Measurements from ENCODE around the gene SNX25.
"Not testable (repeated sequence)": the region's sequence is repeated elsewhere in the genome, so short reads cannot be mapped to it uniquely, and the experiment has no call there.

Gene SNX25

GRCh38 chr4:185312699-185313098 lies 103.3 kb downstream of the SNX25 start:
- H3K79me2 ChIP-seq (ENCODE audit: insufficient read depth, low read length) = no peaks in the 10 kb centered on the region
- TF ChIP-seq CTCF (IDR thresholded peaks at IDR 0.05; ENCODE audit: low read length) (no peak), EZH2 (IDR thresholded peaks at IDR 0.05; ENCODE audit: borderline replicate concordance, low read length) (no peak)
- H3K9me2 ChIP-seq (ENCODE audit: low read depth, low read length) = no peaks in the 10 kb centered on the region
- H3K9ac ChIP-seq (ENCODE audit: low read length) = no peak overlapping the region
- H3F3A ChIP-seq (ENCODE audit: insufficient read depth, low read length) = no peaks in the 10 kb centered on the region
- no peaks in the 10 kb centered on the region for H3K9me3 ChIP-seq (ENCODE audit: low read length)
- peaks cover 28% of the 10 kb centered on the region for H3K4me1 ChIP-seq (ENCODE audit: insufficient read depth, low read length, severe bottlenecking)
- peaks cover 84% of the 10 kb centered on the region for H3K36me3 ChIP-seq (ENCODE audit: insufficient read depth, low read length)
- no peaks in the 10 kb centered on the region for H4K20me1 ChIP-seq (ENCODE audit: insufficient read depth, low read length)
- H3K27me3 ChIP-seq (ENCODE audit: insufficient read depth, low read length) = no peaks in the 10 kb centered on the region
- no peak overlapping the region for H3K4me3 ChIP-seq (ENCODE audit: low read depth, low read length, poor library complexity, severe bottlenecking)
- no peak overlapping the region for H3K27ac ChIP-seq (ENCODE audit: low read depth, low read length, poor library complexity, severe bottlenecking)
- no peak overlapping the region for H2AFZ ChIP-seq (ENCODE audit: low read length)
- no peak overlapping the region for H3K4me2 ChIP-seq (ENCODE audit: low read length)

- H3K4me2 ChIP-seq (ENCODE audit: low read length); H3K9ac ChIP-seq (ENCODE audit: low read length); H3F3A ChIP-seq (ENCODE audit: insufficient read depth, low read length); H3K9me3 ChIP-seq (ENCODE audit: low read length); H3K4me1 ChIP-seq (ENCODE audit: insufficient read depth, low read length, severe bottlenecking); H3K79me2 ChIP-seq (ENCODE audit: insufficient read depth, low read length); H2AFZ ChIP-seq (ENCODE audit: low read length); H3K9me2 ChIP-seq (ENCODE audit: low read depth, low read length); H3K27ac ChIP-seq (ENCODE audit: low read depth, low read length, poor library complexity, severe bottlenecking); H3K4me3 ChIP-seq (ENCODE audit: low read depth, low read length, poor library complexity, severe bottlenecking); H4K20me1 ChIP-seq (ENCODE audit: insufficient read depth, low read length); H3K27me3 ChIP-seq (ENCODE audit: insufficient read depth, low read length): not testable (repeated sequence)
- peaks cover 79% of the 10 kb centered on the region for H3K36me3 ChIP-seq (ENCODE audit: insufficient read depth, low read length)
Observed at GRCh38 chr4:185317462-185317861, 108.1 kb downstream of the SNX25 start.

GRCh38 chr4:185317880-185318279 lies 108.5 kb downstream of the SNX25 start:
- H4K20me1 ChIP-seq (ENCODE audit: insufficient read depth, low read length) = no peaks in the 10 kb centered on the region
- no peak overlapping the region for H3K9ac ChIP-seq (ENCODE audit: low read length)
- no peaks in the 10 kb centered on the region for H3K4me1 ChIP-seq (ENCODE audit: insufficient read depth, low read length, severe bottlenecking)
- H3K27ac ChIP-seq (ENCODE audit: low read depth, low read length, poor library complexity, severe bottlenecking) = no peak overlapping the region
- H3K4me2 ChIP-seq (ENCODE audit: low read length) = no peak overlapping the region
- no peaks in the 10 kb centered on the region for H3K9me3 ChIP-seq (ENCODE audit: low read length)
- no peak overlapping the region for H2AFZ ChIP-seq (ENCODE audit: low read length)
- TF ChIP-seq CTCF (IDR thresholded peaks at IDR 0.05; ENCODE audit: low read length) = no peak
- no peak for TF ChIP-seq EZH2 (IDR thresholded peaks at IDR 0.05; ENCODE audit: borderline replicate concordance, low read length)
- no peaks in the 10 kb centered on the region for H3K9me2 ChIP-seq (ENCODE audit: low read depth, low read length)
- H3K27me3 ChIP-seq (ENCODE audit: insufficient read depth, low read length) = no peaks in the 10 kb centered on the region
- peaks cover 79% of the 10 kb centered on the region for H3K36me3 ChIP-seq (ENCODE audit: insufficient read depth, low read length)
- no peak overlapping the region for H3K4me3 ChIP-seq (ENCODE audit: low read depth, low read length, poor library complexity, severe bottlenecking)
- H3F3A ChIP-seq (ENCODE audit: insufficient read depth, low read length) = no peaks in the 10 kb centered on the region
- no peaks in the 10 kb centered on the region for H3K79me2 ChIP-seq (ENCODE audit: insufficient read depth, low read length)

- H3F3A ChIP-seq (ENCODE audit: insufficient read depth, low read length) = no peaks in the 10 kb centered on the region
- H3K27me3 ChIP-seq (ENCODE audit: insufficient read depth, low read length) = no peaks in the 10 kb centered on the region
- no peaks in the 10 kb centered on the region for H4K20me1 ChIP-seq (ENCODE audit: insufficient read depth, low read length)
- TF ChIP-seq CTCF (IDR thresholded peaks at IDR 0.05; ENCODE audit: low read length) (no peak), EZH2 (IDR thresholded peaks at IDR 0.05; ENCODE audit: borderline replicate concordance, low read length) (no peak)
- no peaks in the 10 kb centered on the region for H3K79me2 ChIP-seq (ENCODE audit: insufficient read depth, low read length)
- no peak overlapping the region for H3K27ac ChIP-seq (ENCODE audit: low read depth, low read length, poor library complexity, severe bottlenecking)
- no peak overlapping the region for H3K9ac ChIP-seq (ENCODE audit: low read length)
- H3K4me3 ChIP-seq (ENCODE audit: low read depth, low read length, poor library complexity, severe bottlenecking) = no peak overlapping the region
- H3K9me3 ChIP-seq (ENCODE audit: low read length) = no peaks in the 10 kb centered on the region
- H3K4me2 ChIP-seq (ENCODE audit: low read length) = no peak overlapping the region
- no peaks in the 10 kb centered on the region for H3K4me1 ChIP-seq (ENCODE audit: insufficient read depth, low read length, severe bottlenecking)
- H3K36me3 ChIP-seq (ENCODE audit: insufficient read depth, low read length) = peaks cover 79% of the 10 kb centered on the region
- no peaks in the 10 kb centered on the region for H3K9me2 ChIP-seq (ENCODE audit: low read depth, low read length)
- no peak overlapping the region for H2AFZ ChIP-seq (ENCODE audit: low read length)
Observed at GRCh38 chr4:185318679-185319078, 109.3 kb downstream of the SNX25 start.
